ENCODE data around the gene SLC50A1. TPM values are rescaled to one million over a fixed set of nuclear protein-coding genes. Genes with fewer than 3 reads are reported as not detected.

Gene SLC50A1
- total and polyA plus RNA-seq, 2 of the 8 experiments (the other 6 are each of a cell fraction or from before 2014, with no cell fraction given): 36.5 to 90.8 TPM

- Histone ChIP-seq H2BK120ac (replicated peaks; ENCODE audit: low read depth, low read length) (no peak overlapping the region), H3K4ac (replicated peaks; ENCODE audit: insufficient read length, low read depth, low read length) (no peak overlapping the region), H3K4me1 (replicated peaks in 1 of 4; ENCODE audit: control insufficient read depth in 3 of 4, insufficient read depth in 4 of 4, low read length in 3 of 4) (peaks cover 5 to 22% (median 13%) of the 10 kb centered on the region in 4 experiments), H4K20me1 (replicated peaks in 1 of 2; ENCODE audit: control insufficient read depth in 1 of 2, insufficient read depth in 2 of 2, low read length in 2 of 2) (no peaks in the 10 kb centered on the region), H4K91ac (replicated peaks; ENCODE audit: insufficient read length, low read length) (no peak overlapping the region), H3K4me3 (ENCODE audit: extremely low read depth in 1 of 4, insufficient read depth in 2 of 4, low read depth in 3 of 4, low read length in 4 of 4) (no peak overlapping the region), H2AK5ac (ENCODE audit: low read depth, low read length) (no peak overlapping the region), H4K8ac (ENCODE audit: extremely low read depth, insufficient read depth, low read length) (no peak overlapping the region), H3K23me2 (ENCODE audit: low read depth, low read length) (peaks cover 16% of the 10 kb centered on the region), H3K56ac (replicated peaks; ENCODE audit: insufficient read length, low read depth, low read length) (no peak overlapping the region), H3K18ac (ENCODE audit: extremely low read depth, low read length) (no peak overlapping the region), H3K27me3 (replicated peaks in 1 of 4; ENCODE audit: control insufficient read depth in 3 of 4, extremely low read depth in 1 of 4, insufficient read depth in 3 of 4, low read length in 3 of 4) (no peaks in the 10 kb centered on the region), H3K79me2 (ENCODE audit: control insufficient read depth in 1 of 2, insufficient read depth in 2 of 2, low read length in 2 of 2) (peaks cover 0 to 12% of the 10 kb centered on the region in 2 experiments; a peak in 2 of 4 replicates), H4K5ac (ENCODE audit: insufficient read length, low read depth, low read length) (no peak overlapping the region), H3K27ac (ENCODE audit: low read depth, low read length) (no peak overlapping the region), H2BK12ac (ENCODE audit: low read depth, low read length) (no peak overlapping the region), H3K9ac (replicated peaks in 1 of 4; ENCODE audit: extremely low read depth in 1 of 4, low read depth in 3 of 4, low read length in 3 of 4) (no peak overlapping the region), H2BK15ac (ENCODE audit: low read length) (no peak overlapping the region), H3K79me1 (ENCODE audit: low read depth, low read length) (no peaks in the 10 kb centered on the region), H2BK20ac (ENCODE audit: low read length) (no peak overlapping the region), H3K36me3 (ENCODE audit: control insufficient read depth in 2 of 4, insufficient read depth in 4 of 4, low read length in 3 of 4) (peaks cover 0 to 10% (median 7%) of the 10 kb centered on the region in 4 experiments; a peak in 4 of 8 replicates), H2BK5ac (ENCODE audit: low read depth, low read length) (no peak overlapping the region), H3K4me2 (ENCODE audit: insufficient read depth in 1 of 2, low read depth in 2 of 2, low read length in 2 of 2) (no peak overlapping the region), H3K14ac (ENCODE audit: insufficient read length) (no peak overlapping the region), H3K23ac (ENCODE audit: insufficient read length) (no peak overlapping the region), H2AFZ (ENCODE audit: low read length) (no peak overlapping the region), H3K9me3 (ENCODE audit: insufficient read depth in 2 of 2, low read depth in 1 of 2, low read length in 1 of 2) (no peaks in the 10 kb centered on the region)
- FAIRE-seq: no peak
- ChIA-PET CTCF (ENCODE audit: partially characterized antibody) (interaction anchor here (1.1 to 12.4 kb wide), 12 partner anchors 24 to 109 kb away, joined by 3 to 215 read pairs (median 14); partner anchors contain the start of genes DPM3, EFNA1 and SLC50A1), POLR2A (ENCODE audit: partially characterized antibody) (interaction anchor here (1.2 to 20.5 kb wide), 2 partner anchors 32 to 54 kb away, joined by 3 to 512 read pairs; partner anchors contain the start of genes MTX1 and THBS3)
- 74% methylated on average over 5 of the region's 5 CpGs; no CpG with 5 or more reads in 1 of the 2 experiments for WGBS, 2 experiments (ENCODE audit: extremely low coverage in 1 of 2, insufficient coverage in 1 of 2, insufficient read length in 1 of 2, insufficient replicate concordance in 2 of 2, low coverage in 1 of 2, low lambda C conversion rate in 2 of 2, missing lambda C conversion rate in 1 of 2)
- no peak for DNase-seq (ENCODE audit: low read depth in 1 of 2, low spot score in 2 of 2)
- TF ChIP-seq EGR1 (IDR thresholded peaks at IDR 0.05; ENCODE audit: borderline replicate concordance, low read depth, low read length): no peak
- no peak for TF ChIP-seq RNF2 (IDR thresholded peaks at IDR 0.05; ENCODE audit: borderline replicate concordance, low read depth, low read length, missing control alignments, poor library complexity, severe bottlenecking)
- TF ChIP-seq BCL11A (IDR thresholded peaks at IDR 0.05; ENCODE audit: low read depth in 2 of 2, low read length in 2 of 2): no peak
- no peak for TF ChIP-seq EP300 (IDR thresholded peaks at IDR 0.05; ENCODE audit: borderline replicate concordance in 1 of 2, low read depth in 2 of 2, low read length in 2 of 2)
- no peak for TF ChIP-seq CTCF (IDR thresholded peaks at IDR 0.05; ENCODE audit: control extremely low read depth in 1 of 3, insufficient read depth in 1 of 3, low read depth in 1 of 3, low read length in 3 of 3)
Observed at GRCh38 chr1:155169541-155169940, 33.9 kb downstream of the SLC50A1 start.
